ENCODE measurements around the gene CELSR3.

GRCh38 chr3:48593337-48593736 is 69.3 kb downstream of the CELSR3 start:
- TF ChIP-seq BHLHE40 (IDR thresholded peaks at IDR 0.05; ENCODE audit: borderline replicate concordance) (no peak), FOXM1 (IDR thresholded peaks at IDR 0.05; ENCODE audit: borderline replicate concordance) (no peak), ZNF384 (IDR thresholded peaks at IDR 0.05) (no peak), FOXK2 (IDR thresholded peaks at IDR 0.05) (no peak), HDGF (IDR thresholded peaks at IDR 0.05; ENCODE audit: borderline replicate concordance) (no peak)
- TF ChIP-seq, protein P1, sequence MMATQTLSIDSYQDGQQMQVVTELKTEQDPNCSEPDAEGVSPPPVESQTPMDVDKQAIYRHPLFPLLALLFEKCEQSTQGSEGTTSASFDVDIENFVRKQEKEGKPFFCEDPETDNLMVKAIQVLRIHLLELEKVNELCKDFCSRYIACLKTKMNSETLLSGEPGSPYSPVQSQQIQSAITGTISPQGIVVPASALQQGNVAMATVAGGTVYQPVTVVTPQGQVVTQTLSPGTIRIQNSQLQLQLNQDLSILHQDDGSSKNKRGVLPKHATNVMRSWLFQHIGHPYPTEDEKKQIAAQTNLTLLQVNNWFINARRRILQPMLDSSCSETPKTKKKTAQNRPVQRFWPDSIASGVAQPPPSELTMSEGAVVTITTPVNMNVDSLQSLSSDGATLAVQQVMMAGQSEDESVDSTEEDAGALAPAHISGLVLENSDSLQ (IDR thresholded peaks at IDR 0.05), result no peak

Measured in HEK293T (cell line).